Measurements from ENCODE around the gene PRAME. TPM values are rescaled to one million over a fixed set of nuclear protein-coding genes. Genes with fewer than 3 reads are reported as not detected.
"Not testable (repeated sequence)": the region's sequence is repeated elsewhere in the genome, so short reads cannot be mapped to it uniquely, and the experiment has no call there.

The PRAME gene, protein sequence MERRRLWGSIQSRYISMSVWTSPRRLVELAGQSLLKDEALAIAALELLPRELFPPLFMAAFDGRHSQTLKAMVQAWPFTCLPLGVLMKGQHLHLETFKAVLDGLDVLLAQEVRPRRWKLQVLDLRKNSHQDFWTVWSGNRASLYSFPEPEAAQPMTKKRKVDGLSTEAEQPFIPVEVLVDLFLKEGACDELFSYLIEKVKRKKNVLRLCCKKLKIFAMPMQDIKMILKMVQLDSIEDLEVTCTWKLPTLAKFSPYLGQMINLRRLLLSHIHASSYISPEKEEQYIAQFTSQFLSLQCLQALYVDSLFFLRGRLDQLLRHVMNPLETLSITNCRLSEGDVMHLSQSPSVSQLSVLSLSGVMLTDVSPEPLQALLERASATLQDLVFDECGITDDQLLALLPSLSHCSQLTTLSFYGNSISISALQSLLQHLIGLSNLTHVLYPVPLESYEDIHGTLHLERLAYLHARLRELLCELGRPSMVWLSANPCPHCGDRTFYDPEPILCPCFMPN
- total RNA-seq = under 0.01 and 0.36 TPM in 2 replicates

- TF ChIP-seq, protein P1, sequence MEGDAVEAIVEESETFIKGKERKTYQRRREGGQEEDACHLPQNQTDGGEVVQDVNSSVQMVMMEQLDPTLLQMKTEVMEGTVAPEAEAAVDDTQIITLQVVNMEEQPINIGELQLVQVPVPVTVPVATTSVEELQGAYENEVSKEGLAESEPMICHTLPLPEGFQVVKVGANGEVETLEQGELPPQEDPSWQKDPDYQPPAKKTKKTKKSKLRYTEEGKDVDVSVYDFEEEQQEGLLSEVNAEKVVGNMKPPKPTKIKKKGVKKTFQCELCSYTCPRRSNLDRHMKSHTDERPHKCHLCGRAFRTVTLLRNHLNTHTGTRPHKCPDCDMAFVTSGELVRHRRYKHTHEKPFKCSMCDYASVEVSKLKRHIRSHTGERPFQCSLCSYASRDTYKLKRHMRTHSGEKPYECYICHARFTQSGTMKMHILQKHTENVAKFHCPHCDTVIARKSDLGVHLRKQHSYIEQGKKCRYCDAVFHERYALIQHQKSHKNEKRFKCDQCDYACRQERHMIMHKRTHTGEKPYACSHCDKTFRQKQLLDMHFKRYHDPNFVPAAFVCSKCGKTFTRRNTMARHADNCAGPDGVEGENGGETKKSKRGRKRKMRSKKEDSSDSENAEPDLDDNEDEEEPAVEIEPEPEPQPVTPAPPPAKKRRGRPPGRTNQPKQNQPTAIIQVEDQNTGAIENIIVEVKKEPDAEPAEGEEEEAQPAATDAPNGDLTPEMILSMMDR (IDR thresholded peaks at IDR 0.05; ENCODE audit: extremely low read depth, low read depth, low read length) = peak; percentile 65
- H3K27ac ChIP-seq (ENCODE audit: low read depth, low read length) = no peak within 1 kb of the TSS
- H2AFZ ChIP-seq (ENCODE audit: low read length) = no peak within 1 kb of the TSS
- no peak within 1 kb of the TSS for H3K4me2 ChIP-seq (ENCODE audit: insufficient read depth, low read length)
- no peaks in the 10 kb centered on the region for H3K4me1 ChIP-seq (ENCODE audit: insufficient read depth, low read length)
- peak; percentile 95 for DNase-seq (ENCODE audit: insufficient read length, low spot score, missing footprints)
- no peaks in the 10 kb centered on the region for H3K79me2 ChIP-seq (ENCODE audit: insufficient read depth, low read length)
- no peaks in the 10 kb centered on the region for H4K20me1 ChIP-seq (ENCODE audit: insufficient read depth, low read length)
- no peaks in the 10 kb centered on the region for H3K36me3 ChIP-seq (ENCODE audit: insufficient read depth, low read length)
- no peaks in the 10 kb centered on the region for H3K27me3 ChIP-seq (ENCODE audit: insufficient read depth, low read length)
- no peaks in the 10 kb centered on the region for H3K9me3 ChIP-seq (ENCODE audit: low read depth, low read length)
- H3K4me3 ChIP-seq (ENCODE audit: insufficient read depth, low read length) = no peak within 1 kb of the TSS
Measured at GRCh38 chr22:22558972-22559603, at the start of gene PRAME. TSS of gene PRAME (minus strand) at chr22:22559265. CDS start at chr22:22556832, 2,433 bp downstream.

GRCh38 chr22:22608022-22608421, 49.0 kb upstream of the PRAME start:
- H3K4me2 ChIP-seq (ENCODE audit: insufficient read depth, low read length); H2AFZ ChIP-seq (ENCODE audit: low read length); H3K9me3 ChIP-seq (ENCODE audit: low read depth, low read length); H4K20me1 ChIP-seq (ENCODE audit: insufficient read depth, low read length); H3K4me3 ChIP-seq (ENCODE audit: insufficient read depth, low read length); H3K36me3 ChIP-seq (ENCODE audit: insufficient read depth, low read length); H3K27me3 ChIP-seq (ENCODE audit: insufficient read depth, low read length); DNase-seq (ENCODE audit: insufficient read length, low spot score, missing footprints); H3K4me1 ChIP-seq (ENCODE audit: insufficient read depth, low read length); H3K79me2 ChIP-seq (ENCODE audit: insufficient read depth, low read length); H3K27ac ChIP-seq (ENCODE audit: low read depth, low read length): not testable (repeated sequence)

DNA sequence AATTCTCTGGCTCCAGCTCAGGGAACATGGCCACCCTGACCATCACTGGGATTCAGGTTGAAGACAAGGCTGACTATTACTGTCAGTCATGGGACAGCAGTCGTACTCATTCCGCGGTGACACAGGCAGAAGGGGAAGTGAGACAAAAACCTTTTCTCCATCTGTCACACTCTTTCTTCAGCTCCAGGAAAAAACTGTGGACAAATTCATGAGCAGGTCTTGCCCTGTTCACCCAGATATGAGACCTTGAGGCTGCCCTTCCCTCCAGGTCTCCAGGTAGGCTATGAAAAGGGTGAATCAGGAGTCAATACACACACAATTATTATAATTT, 46.0 kb upstream of the PRAME start:
- H3K79me2 ChIP-seq (ENCODE audit: insufficient read depth, low read length) = no peaks in the 10 kb centered on the region
- no peak overlapping the region for H3K4me3 ChIP-seq (ENCODE audit: insufficient read depth, low read length)
- no peak for DNase-seq (ENCODE audit: insufficient read length, low spot score, missing footprints)
- H4K20me1 ChIP-seq (ENCODE audit: insufficient read depth, low read length) = no peaks in the 10 kb centered on the region
- peaks cover 4% of the 10 kb centered on the region for H3K27me3 ChIP-seq (ENCODE audit: insufficient read depth, low read length)
- H3K9me3 ChIP-seq (ENCODE audit: low read depth, low read length) = no peaks in the 10 kb centered on the region
- no peaks in the 10 kb centered on the region for H3K36me3 ChIP-seq (ENCODE audit: insufficient read depth, low read length)
- no peak overlapping the region for H2AFZ ChIP-seq (ENCODE audit: low read length)
- TF ChIP-seq, protein P1 (IDR thresholded peaks at IDR 0.05; ENCODE audit: extremely low read depth, low read depth, low read length) = no peak
- no peaks in the 10 kb centered on the region for H3K4me1 ChIP-seq (ENCODE audit: insufficient read depth, low read length)
- H3K27ac ChIP-seq (ENCODE audit: low read depth, low read length) = no peak overlapping the region
- no peak overlapping the region for H3K4me2 ChIP-seq (ENCODE audit: insufficient read depth, low read length)

DNA sequence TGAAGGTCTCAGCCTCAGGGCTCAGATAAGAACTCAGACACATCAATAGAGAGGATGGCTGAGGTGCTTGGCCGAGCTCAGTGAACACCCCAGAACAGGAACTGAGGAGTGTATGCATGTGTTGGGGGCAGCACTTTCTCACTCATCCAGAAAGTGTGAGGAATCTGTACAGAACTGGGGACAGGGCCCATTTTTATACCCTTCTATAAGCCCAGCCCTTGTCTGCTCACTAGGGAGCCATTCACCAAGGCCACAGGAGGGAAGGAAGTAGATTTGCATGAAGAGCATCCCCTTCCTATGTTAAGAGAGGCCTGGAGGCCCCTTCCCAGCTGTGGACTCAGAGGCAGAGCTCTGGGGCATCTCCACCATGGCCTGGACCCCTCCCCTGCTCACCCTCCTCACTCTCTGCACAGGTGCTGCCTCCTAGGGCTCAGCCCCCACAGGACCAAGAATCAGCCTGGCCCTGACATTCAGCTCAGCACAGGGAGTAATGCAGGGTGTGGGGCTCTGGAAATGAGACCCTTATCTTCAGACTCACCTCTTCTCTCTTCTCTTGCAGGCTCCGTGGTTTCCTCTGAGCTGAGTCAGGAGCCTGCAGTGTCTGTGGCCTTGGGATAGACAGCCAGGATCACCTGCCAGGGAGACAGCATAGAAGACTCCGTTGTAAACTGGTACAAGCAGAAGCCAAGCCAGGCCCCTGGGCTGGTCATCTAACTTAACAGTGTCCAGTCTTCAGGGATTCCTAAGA, 45.4 kb upstream of the PRAME start:
- no peak for DNase-seq (ENCODE audit: insufficient read length, low spot score, missing footprints)
- no peaks in the 10 kb centered on the region for H3K9me3 ChIP-seq (ENCODE audit: low read depth, low read length)
- H3K79me2 ChIP-seq (ENCODE audit: insufficient read depth, low read length) = no peaks in the 10 kb centered on the region
- no peaks in the 10 kb centered on the region for H3K36me3 ChIP-seq (ENCODE audit: insufficient read depth, low read length)
- peaks cover 4% of the 10 kb centered on the region for H3K27me3 ChIP-seq (ENCODE audit: insufficient read depth, low read length)
- no peak overlapping the region for H3K4me2 ChIP-seq (ENCODE audit: insufficient read depth, low read length)
- H3K27ac ChIP-seq (ENCODE audit: low read depth, low read length) = no peak overlapping the region
- H3K4me1 ChIP-seq (ENCODE audit: insufficient read depth, low read length) = no peaks in the 10 kb centered on the region
- H3K4me3 ChIP-seq (ENCODE audit: insufficient read depth, low read length) = no peak overlapping the region
- TF ChIP-seq, protein P1 (IDR thresholded peaks at IDR 0.05; ENCODE audit: extremely low read depth, low read depth, low read length) = no peak
- H4K20me1 ChIP-seq (ENCODE audit: insufficient read depth, low read length) = no peaks in the 10 kb centered on the region
- no peak overlapping the region for H2AFZ ChIP-seq (ENCODE audit: low read length)
